Upper lobe of left lung (tissue), 6 donors: ENCODE measurements around the gene NDST3. TPM values are rescaled to one million over a fixed set of nuclear protein-coding genes. Genes with fewer than 3 reads are reported as not detected.

Experiments used
- ATAC-seq, 2 donors: fragments of 200-7000 bp; cut with Tn5 transposase; one replicate each; pipeline ENCODE4 v1.9.1; 2022; ENCODE audit warnings: mild to moderate bottlenecking in 2 of 2, moderate library complexity in 2 of 2; ENCODE audit not compliant: low FRiP score in 2 of 2
- DNase-seq, 2 donors: peaks; one replicate each; pipeline ENCODE4 v3.0.0-alpha.2; 2019 to 2020
- H3K27ac ChIP-seq, 4 donors: fragments of 200-600 bp; sonication (generic); one replicate each; pipeline ENCODE4 v1.5.1; 2016 to 2019
- H3K27me3 ChIP-seq, 4 donors: fragments of 200-600 bp; sonication (generic); one replicate each; pipeline ENCODE4 v1.5.1; 2017 to 2019
- H3K36me3 ChIP-seq, 4 donors: fragments of 200-600 bp; sonication (generic); one replicate each; pipeline ENCODE4 v1.5.1; 2016 to 2019
- H3K4me1 ChIP-seq, 4 donors: fragments of 200-600 bp; sonication (generic); one replicate each; pipeline ENCODE4 v1.5.1; 2018 to 2019
- H3K4me3 ChIP-seq, 4 donors: fragments of 200-600 bp; sonication (generic); one replicate each; pipeline ENCODE4 v1.5.1; 2017 to 2019; ENCODE audit warnings: mild to moderate bottlenecking in 2 of 4, moderate library complexity in 1 of 4
- H3K9me3 ChIP-seq, 4 donors: fragments of 200-600 bp; sonication (generic); one replicate each; pipeline ENCODE4 v1.5.1; 2018 to 2019
- CTCF ChIP-seq, 6 experiments: fragments of 450-650 bp in 4 of 6; fragments of 200-600 bp in 2 of 6; sonication (generic) in 2 of 6; IDR thresholded peaks; one replicate each; pipeline ENCODE4 v1.5.1; 2016 to 2019; ENCODE audit warnings: antibody characterized with exemption in 6 of 6
- EP300 ChIP-seq, 4 donors: sonication (generic); formaldehyde crosslinking; IDR thresholded peaks; one replicate each; pipeline ENCODE4 v1.5.1; 2017; ENCODE audit warnings: antibody characterized with exemption in 4 of 4, control low read depth in 2 of 4
- POLR2A ChIP-seq, 4 donors: fragments of 450-650 bp; IDR thresholded peaks; one replicate each; pipeline ENCODE4 v1.5.1; 2016 to 2017; ENCODE audit warnings: antibody characterized with exemption in 4 of 4, mild to moderate bottlenecking in 2 of 4
- POLR2AphosphoS5 ChIP-seq, 2 donors: sonication (generic); formaldehyde crosslinking; IDR thresholded peaks; one replicate each; pipeline ENCODE4 v1.5.1; 2017; ENCODE audit warnings: antibody characterized with exemption in 2 of 2
- WGBS, 2 donors: methylation state at CpG; one replicate each; pipeline ENCODE4 v1.1.5; 2017 to 2018; 5-methylcytosine and 5-hydroxymethylcytosine counted together
- total RNA-seq, 6 donors: library from RNA; depleted of rRNA in 4 of 6; stranded (reverse); fragments of >200 nt in 4 of 6; gene quantifications; one replicate each; pipeline versions ENCODE4 v1.1.0 to v1.2.1, GENCODE V29; 2016 to 2021
- donor health status: DM: no; HTN: no; CAD: no; lungs with moderate emphysema.
- donor health status: DM: no; HTN: yes; CAD: no; lungs with severe emphysema.

Gene NDST3
- total RNA-seq, 6 donors from 2014 or later: 0.11 to 0.13 TPM; not detected in 4

GRCh38 chr4:118037955-118038354, 3.7 kb downstream of the NDST3 start:
- no peak overlapping the region for H3K27ac ChIP-seq
- H3K4me3 ChIP-seq: no peak overlapping the region
- no peaks in the 10 kb centered on the region for H3K9me3 ChIP-seq
- TF ChIP-seq POLR2AphosphoS5 (IDR thresholded peaks at IDR 0.05) (no peak), CTCF (IDR thresholded peaks at IDR 0.05) (no peak), EP300 (IDR thresholded peaks at IDR 0.05) (no peak), POLR2A (IDR thresholded peaks at IDR 0.05) (no peak)
- ATAC-seq: no peak
- WGBS, 2 donors: 86 to 100% methylated on average over 1 of the region's 1 CpG
- H3K36me3 ChIP-seq: no peaks in the 10 kb centered on the region
- DNase-seq: no peak
- peaks cover 5 to 11% (median 10%) of the 10 kb centered on the region in 4 donors for H3K4me1 ChIP-seq
- H3K27me3 ChIP-seq: peaks cover 0 to 3% (median 1%) of the 10 kb centered on the region in 4 donors

GRCh38 chr4:118046323-118046722, 12.0 kb downstream of the NDST3 start:
- Histone ChIP-seq H3K4me1 (no peaks in the 10 kb centered on the region), H3K27me3 (no peaks in the 10 kb centered on the region), H3K4me3 (no peak overlapping the region), H3K9me3 (peaks cover 0 to 4% (median 2%) of the 10 kb centered on the region in 4 donors), H3K36me3 (no peaks in the 10 kb centered on the region), H3K27ac (no peak overlapping the region)
- TF ChIP-seq EP300 (IDR thresholded peaks at IDR 0.05) (no peak), POLR2AphosphoS5 (IDR thresholded peaks at IDR 0.05) (no peak), CTCF (IDR thresholded peaks at IDR 0.05) (no peak), POLR2A (IDR thresholded peaks at IDR 0.05) (no peak)
- no peak for DNase-seq
- peak in 1 of 2 donors; percentile 30 for ATAC-seq
- 47% methylated on average over 2 of the region's 2 CpGs; no CpG with 5 or more reads in 1 of the 2 donors for WGBS, 2 donors

- WGBS, 2 donors: 95 to 97% methylated on average over 3 of the region's 3 CpGs
- H3K27me3 ChIP-seq: no peaks in the 10 kb centered on the region
- no peak for TF ChIP-seq EP300 (IDR thresholded peaks at IDR 0.05)
- TF ChIP-seq CTCF (IDR thresholded peaks at IDR 0.05): no peak
- TF ChIP-seq POLR2AphosphoS5 (IDR thresholded peaks at IDR 0.05): no peak
- no peak for TF ChIP-seq POLR2A (IDR thresholded peaks at IDR 0.05)
- H3K36me3 ChIP-seq: no peaks in the 10 kb centered on the region
- H3K9me3 ChIP-seq: peaks cover 0 to 4% (median 2%) of the 10 kb centered on the region in 4 donors
- DNase-seq (no peak), ATAC-seq (no peak)
- H3K27ac ChIP-seq: no peak overlapping the region
- H3K4me3 ChIP-seq: no peak overlapping the region
- no peaks in the 10 kb centered on the region for H3K4me1 ChIP-seq
These were observed 12.8 kb downstream of the NDST3 start for GRCh38 chr4:118047043-118047442.

- no peak overlapping the region for H3K4me3 ChIP-seq
- H3K27ac ChIP-seq: no peak overlapping the region
- 77 to 84% methylated on average over 2 of the region's 2 CpGs for WGBS, 2 donors
- H3K4me1 ChIP-seq: no peaks in the 10 kb centered on the region
- H3K27me3 ChIP-seq: no peaks in the 10 kb centered on the region
- no peaks in the 10 kb centered on the region for H3K9me3 ChIP-seq
- DNase-seq: no peak
- TF ChIP-seq POLR2AphosphoS5 (IDR thresholded peaks at IDR 0.05) (no peak), CTCF (IDR thresholded peaks at IDR 0.05) (no peak), POLR2A (IDR thresholded peaks at IDR 0.05) (no peak), EP300 (IDR thresholded peaks at IDR 0.05) (no peak)
- ATAC-seq: no peak
- no peaks in the 10 kb centered on the region for H3K36me3 ChIP-seq
These were observed 24.7 kb downstream of the NDST3 start for GRCh38 chr4:118058955-118059354.

- no peak for TF ChIP-seq POLR2AphosphoS5 (IDR thresholded peaks at IDR 0.05)
- H3K27me3 ChIP-seq: no peaks in the 10 kb centered on the region
- no peaks in the 10 kb centered on the region for H3K9me3 ChIP-seq
- DNase-seq (no peak), ATAC-seq (no peak)
- no peaks in the 10 kb centered on the region for H3K4me1 ChIP-seq
- no peak overlapping the region for H3K27ac ChIP-seq
- 78 to 85% methylated on average over 2 of the region's 2 CpGs for WGBS, 2 donors
- H3K36me3 ChIP-seq: no peaks in the 10 kb centered on the region
- H3K4me3 ChIP-seq: no peak overlapping the region
These were observed 25.1 kb downstream of the NDST3 start for GRCh38 chr4:118059397-118059796.
